ENCODE results near the gene HOXB2. TPM values are rescaled to one million over a fixed set of nuclear protein-coding genes. Genes with fewer than 3 reads are reported as not detected.

The HOXB2 gene
- total and polyA plus RNA-seq, 2 of the 8 experiments (the other 6 are each of a cell fraction or from before 2014, with no cell fraction given) = not detected

- H3K14ac ChIP-seq (ENCODE audit: insufficient read length) = no peak within 1 kb of the TSS
- peaks cover 0 to 6% (median 0%) of the 10 kb centered on the region in 4 experiments; a peak in 1 of 8 replicates for H3K36me3 ChIP-seq (ENCODE audit: control insufficient read depth in 2 of 4, insufficient read depth in 4 of 4, low read length in 3 of 4)
- no peaks in the 10 kb centered on the region for H3K79me2 ChIP-seq (ENCODE audit: control insufficient read depth in 1 of 2, insufficient read depth in 2 of 2, low read length in 2 of 2)
- no peak within 1 kb of the TSS for H4K8ac ChIP-seq (ENCODE audit: extremely low read depth, insufficient read depth, low read length)
- peaks cover 0 to 7% (median 3%) of the 10 kb centered on the region in 4 experiments; a peak in 5 of 7 replicates for H3K4me1 ChIP-seq (replicated peaks in 1 of 4; ENCODE audit: control insufficient read depth in 3 of 4, insufficient read depth in 4 of 4, low read length in 3 of 4)
- H4K5ac ChIP-seq (ENCODE audit: insufficient read length, low read depth, low read length) = no peak within 1 kb of the TSS
- H2BK20ac ChIP-seq (ENCODE audit: low read length) = no peak within 1 kb of the TSS
- POLR2A ChIA-PET (ENCODE audit: partially characterized antibody) = no interaction called here
- WGBS, 2 experiments (ENCODE audit: extremely low coverage in 1 of 2, insufficient coverage in 1 of 2, insufficient read length in 1 of 2, insufficient replicate concordance in 2 of 2, low coverage in 1 of 2, low lambda C conversion rate in 2 of 2, missing lambda C conversion rate in 1 of 2) = 10% methylated on average over 23 of the region's 23 CpGs; no CpG with 5 or more reads in 1 of the 2 experiments
- peaks cover 20 to 37% of the 10 kb centered on the region in 2 experiments for H4K20me1 ChIP-seq (replicated peaks in 1 of 2; ENCODE audit: control insufficient read depth in 1 of 2, insufficient read depth in 2 of 2, low read length in 2 of 2)
- H2BK5ac ChIP-seq (ENCODE audit: low read depth, low read length) = no peak within 1 kb of the TSS
- no peak within 1 kb of the TSS for H4K91ac ChIP-seq (replicated peaks; ENCODE audit: insufficient read length, low read length)
- TF ChIP-seq GTF2F1 (IDR thresholded peaks at IDR 0.05; ENCODE audit: borderline replicate concordance, low read depth, low read length) (no peak), CBX8 (IDR thresholded peaks at IDR 0.05; ENCODE audit: borderline replicate concordance, low read depth, low read length) (peak; percentile 85; the same call in 1 of the 2 replicates), RNF2 (IDR thresholded peaks at IDR 0.05; ENCODE audit: borderline replicate concordance, low read depth, low read length, missing control alignments, poor library complexity, severe bottlenecking) (peak; percentile 93), EGR1 (IDR thresholded peaks at IDR 0.05; ENCODE audit: borderline replicate concordance, low read depth, low read length) (no peak), CBX5 (IDR thresholded peaks at IDR 0.05; ENCODE audit: low read depth, low read length) (no peak), EZH2 (IDR thresholded peaks at IDR 0.05; ENCODE audit: low read depth, low read length, severe bottlenecking) (peak; percentile 94), SUZ12 (IDR thresholded peaks at IDR 0.05; ENCODE audit: low read length) (peak; percentile 94), USF2 (IDR thresholded peaks at IDR 0.05; ENCODE audit: low read length) (0 out of 2 replicates have a peak, but pooled peaks have one; percentile 8)
- no peak within 1 kb of the TSS; the same call in 1 of the 2 replicates for H3K18ac ChIP-seq (ENCODE audit: extremely low read depth, low read length)
- DNase-seq (ENCODE audit: low read depth in 1 of 2, low spot score in 2 of 2) (no peak), FAIRE-seq (no peak)
- H3K9me3 ChIP-seq (ENCODE audit: insufficient read depth in 2 of 2, low read depth in 1 of 2, low read length in 1 of 2) = no peaks in the 10 kb centered on the region; a peak in 1 of 4 replicates
- peaks cover 96 to 100% (median 99%) of the 10 kb centered on the region in 4 experiments for H3K27me3 ChIP-seq (replicated peaks in 1 of 4; ENCODE audit: control insufficient read depth in 3 of 4, extremely low read depth in 1 of 4, insufficient read depth in 3 of 4, low read length in 3 of 4)
- H2BK15ac ChIP-seq (ENCODE audit: low read length) = peak within 1 kb of the TSS; percentile 81; the same call in 1 of the 2 replicates
- H3K27ac ChIP-seq (ENCODE audit: low read depth, low read length) = no peak within 1 kb of the TSS
- H3K4ac ChIP-seq (replicated peaks; ENCODE audit: insufficient read length, low read depth, low read length) = no peak within 1 kb of the TSS
- CTCF ChIA-PET (ENCODE audit: partially characterized antibody) = interaction anchor here (0.5 to 7.0 kb wide), 12 partner anchors 26 to 296 kb away, joined by 3 to 53 read pairs (median 3); no protein-coding TSS in a partner anchor
- H2AFZ ChIP-seq (ENCODE audit: low read length) = no peak within 1 kb of the TSS
- H3K23ac ChIP-seq (ENCODE audit: insufficient read length) = no peak within 1 kb of the TSS
- H3K4me3 ChIP-seq (ENCODE audit: extremely low read depth in 1 of 4, insufficient read depth in 2 of 4, low read depth in 3 of 4, low read length in 4 of 4) = no peak within 1 kb of the TSS
- H3K9ac ChIP-seq (replicated peaks in 1 of 4; ENCODE audit: extremely low read depth in 1 of 4, low read depth in 3 of 4, low read length in 3 of 4) = no peak within 1 kb of the TSS
- H3K23me2 ChIP-seq (ENCODE audit: low read depth, low read length) = no peaks in the 10 kb centered on the region
- H2BK12ac ChIP-seq (ENCODE audit: low read depth, low read length) = no peak within 1 kb of the TSS
- H3K56ac ChIP-seq (replicated peaks; ENCODE audit: insufficient read length, low read depth, low read length) = no peak within 1 kb of the TSS
- H3K4me2 ChIP-seq (ENCODE audit: insufficient read depth in 1 of 2, low read depth in 2 of 2, low read length in 2 of 2) = no peak within 1 kb of the TSS
- peak within 1 kb of the TSS; percentile 55; the same call in 1 of the 2 replicates for H2AK5ac ChIP-seq (ENCODE audit: low read depth, low read length)
- H3K79me1 ChIP-seq (ENCODE audit: low read depth, low read length) = no peaks in the 10 kb centered on the region
- no peak within 1 kb of the TSS for H2BK120ac ChIP-seq (replicated peaks; ENCODE audit: low read depth, low read length)
Observed at GRCh38 chr17:48589831-48590606, 45.1 kb upstream of the HOXB2 start, which contains the start of gene HOXB3. Gene HOXB3 (minus strand): TSS chr17:48590241. CDS start chr17:48552474, 37,767 bp downstream.
